DND-41 (cell line): ENCODE results near the gene CCS.

Source experiments
- CTCF ChIP-seq: IDR thresholded peaks from 2 replicates; pipeline ENCODE4 v1.5.1; 2012; ENCODE audit warnings: borderline replicate concordance, low read length, moderate library complexity, mild to moderate bottlenecking; ENCODE audit not compliant: poor library complexity, severe bottlenecking; ENCODE audit errors: extremely low read depth
- EZH2 ChIP-seq: IDR thresholded peaks from 3 replicates; pipeline ENCODE4 v1.6.1; 2012; ENCODE audit warnings: borderline replicate concordance, low read depth, mild to moderate bottlenecking, moderate library complexity, low read length, inconsistent platforms; ENCODE audit not compliant: severe bottlenecking

- no peak for TF ChIP-seq CTCF
- no peak for TF ChIP-seq EZH2
These were observed 36.4 kb downstream of the CCS start for GRCh38 chr11:66629356-66629755.
